Keratinocyte (primary cell): ENCODE data around the gene ZNFX1. TPM values are rescaled to one million over a fixed set of nuclear protein-coding genes. Genes with fewer than 3 reads are reported as not detected.
"Not testable (repeated sequence)": the region's sequence is repeated elsewhere in the genome, so short reads cannot be mapped to it uniquely, and the experiment has no call there.

Experiments
- DNase-seq: peaks from one replicate; pipeline ENCODE4 v3.0.0-alpha.2; 2011; ENCODE audit warnings: low read depth, missing footprints, low spot score
- FAIRE-seq: peaks from 2 replicates; lab custom pipeline; 2011; peaks lifted over from hg19 to GRCh38; lab: Jason Lieb, UNC
- H2AFZ ChIP-seq: 2 replicates; pipeline ENCODE4 v1.6.0; 2012; ENCODE audit warnings: low read length, control low read depth, inconsistent platforms; ENCODE audit not compliant: control insufficient read depth
- H3K27ac ChIP-seq: 2 replicates; pipeline ENCODE4 v1.5.1; 2011; ENCODE audit warnings: low read length; ENCODE audit not compliant: control insufficient read depth, insufficient read depth
- H3K27me3 ChIP-seq: 3 replicates; pipeline ENCODE4 v1.6.0; 2011; ENCODE audit warnings: low read length; ENCODE audit not compliant: control insufficient read depth, insufficient read depth; ENCODE audit errors: extremely low read depth
- H3K36me3 ChIP-seq, 2 experiments: 2 replicates in 1 of 2; 3 replicates in 1 of 2; pipeline ENCODE4 v1.5.1; 2011; ENCODE audit warnings: low read length in 2 of 2, mild to moderate bottlenecking in 1 of 2; ENCODE audit not compliant: control insufficient read depth in 2 of 2, insufficient read depth in 2 of 2; ENCODE audit errors: extremely low read depth in 1 of 2
- H3K4me1 ChIP-seq: 3 replicates; pipeline ENCODE4 v1.5.1; 2011; ENCODE audit warnings: low read length; ENCODE audit not compliant: control insufficient read depth, insufficient read depth; ENCODE audit errors: extremely low read depth
- H3K4me2 ChIP-seq: 3 replicates; pipeline ENCODE4 v1.6.0; 2011; ENCODE audit warnings: low read depth, low read length; ENCODE audit not compliant: control insufficient read depth, insufficient read depth; ENCODE audit errors: extremely low read depth
- H3K4me3 ChIP-seq, 3 experiments: fragments of 200-600 bp in 1 of 3; sonication (generic) in 1 of 3; 2 replicates in 2 of 3; 3 replicates in 1 of 3; pipeline ENCODE4 v1.5.1; 2011 to 2016; ENCODE audit warnings: low read length in 3 of 3, mild to moderate bottlenecking in 3 of 3, control low read depth in 2 of 3, inconsistent platforms in 1 of 3, low read depth in 1 of 3, mixed read lengths in 1 of 3, mixed run types in 1 of 3, moderate library complexity in 1 of 3; ENCODE audit not compliant: control insufficient read depth in 2 of 3, insufficient read depth in 2 of 3; ENCODE audit errors: extremely low read depth in 1 of 3
- H3K79me2 ChIP-seq: 2 replicates; pipeline ENCODE4 v1.6.0; 2012; ENCODE audit warnings: low read length; ENCODE audit not compliant: control insufficient read depth, insufficient read depth
- H3K9ac ChIP-seq: 3 replicates; pipeline ENCODE4 v1.6.0; 2011; ENCODE audit warnings: low read length; ENCODE audit not compliant: control insufficient read depth, insufficient read depth; ENCODE audit errors: extremely low read depth
- H3K9me1 ChIP-seq: 3 replicates; pipeline ENCODE4 v1.6.0; 2011; ENCODE audit warnings: low read length; ENCODE audit not compliant: control insufficient read depth, insufficient read depth; ENCODE audit errors: extremely low read depth
- H3K9me3 ChIP-seq: 2 replicates; pipeline ENCODE4 v1.5.1; 2012; ENCODE audit warnings: low read depth, low read length; ENCODE audit not compliant: control insufficient read depth
- H4K20me1 ChIP-seq: 3 replicates; pipeline ENCODE4 v1.6.0; 2011; ENCODE audit warnings: low read length; ENCODE audit not compliant: control insufficient read depth, insufficient read depth; ENCODE audit errors: extremely low read depth
- CTCF ChIP-seq, 3 experiments: IDR thresholded peaks in 1 of 3; conservative IDR thresholded peaks in 1 of 3; optimal IDR thresholded peaks in 1 of 3; 2 replicates in 2 of 3; 3 replicates in 1 of 3; pipeline versions ENCODE3 to v1.5.1; 2011; ENCODE audit warnings: low read length in 3 of 3, mild to moderate bottlenecking in 3 of 3, moderate library complexity in 2 of 3, control low read depth in 1 of 3, inconsistent platforms in 1 of 3; ENCODE audit not compliant: insufficient read depth in 2 of 3; ENCODE audit errors: extremely low read depth in 1 of 3
- EZH2 ChIP-seq: IDR thresholded peaks from one replicate; pipeline ENCODE4 v1.6.1; 2012; ENCODE audit warnings: inconsistent platforms, mild to moderate bottlenecking, low read length, moderate library complexity
- dilution Hi-C: fragments of 300-500 bp; cut with MboI; formaldehyde crosslinking; loops from one replicate; pipeline ENCODE4 v1.7.0; 2020; ENCODE audit warnings: low sequenced_read_pairs; ENCODE audit not compliant: extremely low pct_ligation_motif_present
- polyA plus RNA-seq, 5 experiments: library from polyadenylated mRNA; depleted of rRNA in 3 of 5; stranded (reverse) in 3 of 5; stranded (forward) in 1 of 5; unstranded in 1 of 5; fragments of >200 nt; gene quantifications; 1 replicate in 1 of 5; 2 replicates in 3 of 5; 3 replicates in 1 of 5; pipeline versions ENCODE4 v1.2.1 to v1.2.3, GENCODE V29; 2011 to 2012; ENCODE audit warnings: missing spikeins in 2 of 5, low read depth in 1 of 5, low replicate concordance in 1 of 5

ZNFX1 gene
- polyA plus RNA-seq, 1 donor (not counting 4 experiments of a cell fraction or from before 2014, with no cell fraction given) = 14.2 TPM

- H3K4me1 ChIP-seq = no peaks in the 10 kb centered on the region
- H3K27me3 ChIP-seq = no peaks in the 10 kb centered on the region
- H2AFZ ChIP-seq = no peak overlapping the region
- H3K9me3 ChIP-seq = no peaks in the 10 kb centered on the region
- no peak overlapping the region for H3K4me2 ChIP-seq
- no peak overlapping the region for H3K4me3 ChIP-seq
- no peak overlapping the region for H3K9ac ChIP-seq
- TF ChIP-seq EZH2 (no peak), CTCF (optimal IDR thresholded peaks at IDR 0.05 in 1 of 3, IDR thresholded peaks at IDR 0.05 in 1 of 3, conservative IDR thresholded peaks at IDR 0.05 in 1 of 3; ENCODE audit: extremely low read depth in 1 of 3, insufficient read depth in 2 of 3, low read length in 3 of 3) (no peak)
- dilution Hi-C loops = no loop called here
- FAIRE-seq (no peak), DNase-seq (no peak)
- no peaks in the 10 kb centered on the region for H4K20me1 ChIP-seq
- no peaks in the 10 kb centered on the region for H3K36me3 ChIP-seq
- no peaks in the 10 kb centered on the region for H3K9me1 ChIP-seq
- no peaks in the 10 kb centered on the region for H3K79me2 ChIP-seq
- no peak overlapping the region for H3K27ac ChIP-seq
Observed at GRCh38 chr20:49297605-49298530, 20.0 kb upstream of the ZNFX1 start.

- H3K9me3 ChIP-seq, H3K27ac ChIP-seq, DNase-seq, H3K9ac ChIP-seq, FAIRE-seq, H3K79me2 ChIP-seq, H3K27me3 ChIP-seq, H2AFZ ChIP-seq, H3K4me2 ChIP-seq, H3K9me1 ChIP-seq, H3K4me1 ChIP-seq, H3K4me3 ChIP-seq, dilution Hi-C loops: not testable (repeated sequence)
- H3K36me3 ChIP-seq = peaks cover 3 to 17% of the 10 kb centered on the region in 2 experiments
- H4K20me1 ChIP-seq = peaks cover 21% of the 10 kb centered on the region
Observed at GRCh38 chr20:49294002-49294654, 16.3 kb upstream of the ZNFX1 start.
